ENCODE measurements around the gene ATP13A1.
"Not testable (repeated sequence)": the region's sequence is repeated elsewhere in the genome, so short reads cannot be mapped to it uniquely, and the experiment has no call there.

ATP13A1 gene

GRCh38 chr19:19663256-19664120 lies at the start of gene ATP13A1:
Gene ATP13A1, minus strand, starts transcription at chr19:19663676. Its CDS starts 10 bp downstream, at chr19:19663666.
- peak; percentile 88 for DNase-seq (ENCODE audit: low read depth)

DNA sequence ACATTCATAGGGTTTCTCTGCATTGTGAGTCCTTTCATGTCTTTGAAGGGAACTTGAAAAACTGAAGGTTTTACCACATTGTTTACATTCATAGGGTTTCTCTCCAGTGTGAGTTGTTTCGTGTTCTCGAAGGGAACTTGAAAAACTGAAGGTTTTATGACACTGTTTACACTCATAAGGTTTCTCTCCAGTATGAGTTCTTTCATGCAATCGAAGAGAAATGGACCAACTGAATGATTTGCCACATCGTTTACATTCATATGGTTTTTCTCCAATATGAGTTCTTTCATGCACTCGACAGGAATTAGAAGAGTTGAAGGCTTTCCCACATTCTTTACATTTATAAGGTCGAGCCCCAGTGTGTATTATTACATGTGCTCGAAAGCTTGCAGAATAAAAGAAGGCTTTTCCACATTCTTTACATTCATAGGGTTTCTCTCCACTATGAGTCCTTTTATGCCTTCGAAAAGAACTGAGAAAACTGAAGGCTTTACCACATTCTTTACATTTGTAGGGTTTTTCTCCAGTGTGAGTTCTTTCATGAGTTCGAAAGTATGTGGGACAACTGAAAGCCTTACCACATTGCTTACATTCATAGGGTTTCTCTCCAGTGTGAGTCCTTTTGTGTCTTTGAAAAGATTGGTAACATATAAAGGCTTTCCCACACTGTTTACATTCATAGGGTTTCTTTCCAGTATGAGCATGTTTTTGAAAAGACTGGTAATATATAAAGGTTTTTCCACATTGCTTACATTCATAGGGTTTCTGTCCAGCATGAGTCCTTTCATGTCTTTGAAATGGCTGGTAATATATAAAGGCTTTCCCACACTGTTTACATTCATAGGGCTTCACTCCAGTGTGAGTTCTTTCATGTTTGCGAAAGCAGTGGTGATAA lies 48.7 kb upstream of the ATP13A1 start:
- no peak for DNase-seq (ENCODE audit: low read depth)

GRCh38 chr19:19711306-19711933 lies 47.9 kb upstream of the ATP13A1 start:
- no peak for DNase-seq (ENCODE audit: low read depth)

DNA sequence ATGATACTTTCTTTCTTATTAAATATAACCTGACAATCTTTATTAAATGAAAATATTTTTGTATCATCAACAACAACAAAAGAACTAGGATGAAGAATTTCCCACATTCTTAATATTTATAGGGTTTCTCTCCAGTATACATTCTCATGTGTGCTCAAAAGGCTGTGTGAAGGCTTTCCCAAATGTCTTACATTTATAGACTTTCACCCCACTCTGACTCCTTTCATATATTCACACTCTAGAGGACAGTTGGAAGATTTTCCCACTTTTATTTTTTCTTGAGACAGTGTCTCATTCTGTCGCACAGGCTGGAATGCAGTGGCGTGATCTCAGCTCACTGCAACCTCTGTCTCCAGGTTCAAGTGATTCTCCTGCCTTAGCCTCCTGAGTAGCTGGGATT lies 47.0 kb upstream of the ATP13A1 start:
- DNase-seq (ENCODE audit: low read depth): no peak

GRCh38 chr19:19704836-19705235 lies 41.4 kb upstream of the ATP13A1 start:
- DNase-seq (ENCODE audit: low read depth): no peak

DNA sequence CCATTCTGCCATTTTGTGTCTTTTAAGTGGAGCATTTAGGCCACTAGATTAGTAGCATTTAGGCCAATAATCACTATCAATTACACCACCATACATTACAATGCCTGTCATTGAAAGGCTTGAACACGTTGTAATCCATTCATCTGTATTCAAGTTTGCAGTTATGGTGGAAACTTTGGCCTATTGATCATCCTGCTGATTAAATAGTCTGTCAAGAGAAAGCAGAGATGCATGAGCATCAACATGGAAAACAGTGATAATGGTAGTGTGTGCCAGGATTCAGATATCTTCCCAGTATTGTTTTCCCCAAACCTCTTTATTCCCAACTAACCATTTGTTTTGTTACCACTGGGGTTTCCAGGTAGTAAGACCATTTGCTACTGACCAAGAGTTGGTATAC lies 37.0 kb upstream of the ATP13A1 start:
- DNase-seq (ENCODE audit: low read depth): not testable (repeated sequence)

DNA sequence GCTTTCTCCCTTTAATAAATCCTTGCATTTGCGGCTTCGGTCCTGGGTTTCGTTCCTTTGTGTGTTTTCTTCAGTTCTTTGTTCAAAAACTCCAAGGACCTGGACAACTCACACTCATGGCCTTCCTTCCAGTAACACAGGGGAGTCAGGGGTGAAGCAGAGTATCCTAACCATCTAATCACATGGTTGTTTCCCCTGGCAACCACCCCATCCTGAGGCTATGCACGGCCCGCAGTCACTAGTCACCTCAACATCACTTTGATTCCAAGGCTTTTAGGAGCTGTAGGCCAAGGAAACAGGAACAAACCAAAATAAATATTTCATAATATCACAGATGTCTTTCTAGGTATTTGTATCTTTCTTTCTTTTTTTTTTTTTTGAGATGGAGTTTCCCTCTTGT lies 34.1 kb upstream of the ATP13A1 start:
- no peak for DNase-seq (ENCODE audit: low read depth)

GRCh38 chr19:19696386-19696785 lies 32.9 kb upstream of the ATP13A1 start:
- DNase-seq (ENCODE audit: low read depth): no peak

DNA sequence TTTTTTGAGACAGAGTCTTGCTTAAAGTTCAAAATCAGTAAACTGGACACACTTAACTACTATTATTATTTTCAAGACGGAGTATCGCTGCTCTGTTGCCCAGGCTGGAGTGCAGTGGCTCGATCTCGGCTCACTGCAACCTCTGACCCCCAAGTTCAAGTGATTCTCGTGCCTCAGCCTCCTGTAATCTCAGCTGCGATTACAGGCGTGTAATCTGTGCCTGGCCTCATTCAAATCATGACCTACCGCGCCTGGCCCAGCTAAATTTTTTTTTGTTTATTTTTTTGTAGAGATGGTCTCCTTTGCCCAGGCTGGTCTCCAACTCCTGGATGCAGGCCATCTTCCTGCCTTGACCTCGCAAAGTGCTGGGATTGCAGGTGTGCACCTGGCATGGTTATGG lies 28.2 kb upstream of the ATP13A1 start:
- DNase-seq (ENCODE audit: low read depth): no peak

DNA sequence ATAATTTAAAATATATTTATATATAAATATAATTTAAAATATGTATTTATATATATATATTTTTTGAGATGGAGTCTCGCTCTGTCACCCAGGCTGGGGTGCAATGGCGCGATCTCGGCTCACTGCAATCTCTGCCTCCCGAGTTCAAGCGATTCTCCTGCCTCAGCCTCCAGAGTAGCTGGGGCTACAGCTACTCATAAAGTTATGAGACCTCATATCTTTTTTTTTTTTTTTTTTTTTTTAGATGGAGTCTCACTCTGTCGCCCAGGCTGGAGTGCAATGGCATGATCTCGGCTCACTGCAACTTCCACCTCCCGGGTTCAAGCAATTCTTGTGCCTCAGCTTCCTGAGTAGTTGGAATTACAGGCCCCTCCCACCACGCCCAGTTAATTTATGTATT lies 25.5 kb upstream of the ATP13A1 start:
- not testable (repeated sequence) for DNase-seq (ENCODE audit: low read depth)

DNA sequence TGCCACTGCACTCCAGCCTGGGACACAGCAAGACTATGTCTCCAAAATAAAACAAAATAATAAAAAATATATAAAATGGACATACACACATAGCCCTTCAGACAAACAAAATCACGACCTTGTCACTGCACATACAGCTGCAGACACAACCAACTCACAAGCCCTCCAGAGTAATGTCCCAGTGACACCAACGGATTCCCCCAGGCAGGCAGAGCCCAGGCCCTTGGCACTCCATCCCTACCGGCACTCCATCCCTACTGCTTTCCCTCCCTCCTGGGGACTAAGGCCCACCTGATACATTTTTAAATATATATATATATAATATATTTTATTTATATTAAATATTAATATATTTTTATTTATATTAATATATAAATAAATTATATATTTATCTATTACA lies 23.6 kb upstream of the ATP13A1 start:
- no peak for DNase-seq (ENCODE audit: low read depth)

DNA sequence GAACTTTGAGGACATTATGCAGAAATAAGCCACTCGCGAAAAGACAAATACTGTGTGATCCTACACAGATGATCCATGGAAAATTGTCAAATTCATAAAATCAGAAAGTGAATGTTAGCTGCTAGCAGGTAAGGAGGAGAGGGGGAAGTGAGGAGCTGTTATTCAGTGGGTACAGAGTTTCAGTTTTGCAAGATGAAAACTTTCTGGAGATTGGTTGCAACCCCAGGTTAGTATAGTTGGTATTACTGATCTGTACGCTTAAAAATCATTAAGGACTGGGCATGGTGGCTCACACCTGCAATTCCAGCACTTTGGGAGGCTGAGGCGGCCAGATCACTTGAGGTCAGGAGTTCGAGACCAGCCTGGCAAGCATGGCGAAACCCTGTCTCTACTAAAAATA lies 23.1 kb upstream of the ATP13A1 start:
- DNase-seq (ENCODE audit: low read depth): no peak

GRCh38 chr19:19686119-19686518 lies 22.6 kb upstream of the ATP13A1 start:
- not testable (repeated sequence) for DNase-seq (ENCODE audit: low read depth)

GRCh38 chr19:19679176-19680073 lies 15.9 kb upstream of the ATP13A1 start:
- no peak for DNase-seq (ENCODE audit: low read depth)

- DNase-seq (ENCODE audit: low read depth): no peak
Observed at GRCh38 chr19:19677579-19677978, 14.1 kb upstream of the ATP13A1 start.

GRCh38 chr19:19674315-19674714 lies 10.8 kb upstream of the ATP13A1 start:
- no peak for DNase-seq (ENCODE audit: low read depth)

DNA sequence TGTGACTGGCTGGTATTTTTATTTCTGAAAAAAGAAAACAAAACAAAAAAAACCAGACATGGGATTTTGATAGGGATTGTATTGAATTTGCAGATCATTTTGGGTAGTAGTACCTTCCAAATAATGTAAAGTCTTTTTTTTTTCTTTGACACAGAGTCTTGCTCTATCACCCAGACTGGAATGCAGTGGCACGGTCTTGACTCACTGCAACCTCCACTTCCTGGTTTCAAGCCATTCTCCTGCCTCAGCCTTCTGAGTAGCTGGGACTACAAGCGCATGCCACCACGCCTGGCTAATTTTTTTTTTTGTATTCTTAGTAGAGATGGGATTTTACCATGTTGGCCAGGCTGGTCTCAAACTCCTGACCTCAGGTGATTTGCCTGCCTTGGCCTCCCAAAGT lies 9.3 kb upstream of the ATP13A1 start:
- DNase-seq (ENCODE audit: low read depth): no peak

GRCh38 chr19:19670070-19670551 lies 6.6 kb upstream of the ATP13A1 start:
- DNase-seq (ENCODE audit: low read depth): no peak

- DNase-seq (ENCODE audit: low read depth): peak; percentile 92
Observed at GRCh38 chr19:19668230-19669012, 4.9 kb upstream of the ATP13A1 start, which contains the start of gene ZNF101. Gene ZNF101, plus strand, starts transcription at chr19:19668839. Its CDS starts 125 bp downstream, at chr19:19668964.

DNA sequence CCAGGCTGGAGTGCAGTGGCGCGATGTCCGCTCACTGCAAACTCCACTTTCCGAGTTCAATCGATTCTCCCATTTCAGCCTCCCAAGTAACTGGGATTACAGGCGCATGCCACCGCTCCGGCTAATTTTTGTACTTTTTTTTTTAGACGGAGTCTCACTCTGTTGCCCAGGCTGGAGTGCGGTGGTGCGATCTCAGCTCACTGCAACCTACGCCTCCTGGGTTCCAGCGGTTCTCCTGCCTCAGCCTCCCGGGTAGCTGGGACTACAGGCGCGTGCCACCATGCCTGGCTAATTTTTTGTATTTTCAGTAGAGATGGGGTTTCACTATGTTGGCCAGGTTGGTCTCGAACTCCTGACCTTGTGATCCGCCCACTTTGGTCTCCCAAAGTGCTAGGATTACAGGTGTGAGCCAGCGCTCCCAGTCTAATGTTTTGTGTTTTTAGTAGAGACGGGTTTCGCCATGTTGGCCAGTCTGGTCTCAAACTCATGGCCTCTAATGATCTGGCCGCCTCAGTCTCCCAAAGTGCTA lies 2.0 kb upstream of the ATP13A1 start:
- not testable (repeated sequence) for DNase-seq (ENCODE audit: low read depth)

Data from activated T-cell treated with anti-CD3 and anti-CD28 coated beads for 1 hour (primary cell).